Activated T-cell treated with anti-CD3 and anti-CD28 coated beads for 4 hours (primary cell): Measurements from ENCODE around the gene PALD1.

Experiments used
- DNase-seq: peaks from one replicate; pipeline ENCODE4 v3.0.0-alpha.2; 2020

Gene PALD1

DNA sequence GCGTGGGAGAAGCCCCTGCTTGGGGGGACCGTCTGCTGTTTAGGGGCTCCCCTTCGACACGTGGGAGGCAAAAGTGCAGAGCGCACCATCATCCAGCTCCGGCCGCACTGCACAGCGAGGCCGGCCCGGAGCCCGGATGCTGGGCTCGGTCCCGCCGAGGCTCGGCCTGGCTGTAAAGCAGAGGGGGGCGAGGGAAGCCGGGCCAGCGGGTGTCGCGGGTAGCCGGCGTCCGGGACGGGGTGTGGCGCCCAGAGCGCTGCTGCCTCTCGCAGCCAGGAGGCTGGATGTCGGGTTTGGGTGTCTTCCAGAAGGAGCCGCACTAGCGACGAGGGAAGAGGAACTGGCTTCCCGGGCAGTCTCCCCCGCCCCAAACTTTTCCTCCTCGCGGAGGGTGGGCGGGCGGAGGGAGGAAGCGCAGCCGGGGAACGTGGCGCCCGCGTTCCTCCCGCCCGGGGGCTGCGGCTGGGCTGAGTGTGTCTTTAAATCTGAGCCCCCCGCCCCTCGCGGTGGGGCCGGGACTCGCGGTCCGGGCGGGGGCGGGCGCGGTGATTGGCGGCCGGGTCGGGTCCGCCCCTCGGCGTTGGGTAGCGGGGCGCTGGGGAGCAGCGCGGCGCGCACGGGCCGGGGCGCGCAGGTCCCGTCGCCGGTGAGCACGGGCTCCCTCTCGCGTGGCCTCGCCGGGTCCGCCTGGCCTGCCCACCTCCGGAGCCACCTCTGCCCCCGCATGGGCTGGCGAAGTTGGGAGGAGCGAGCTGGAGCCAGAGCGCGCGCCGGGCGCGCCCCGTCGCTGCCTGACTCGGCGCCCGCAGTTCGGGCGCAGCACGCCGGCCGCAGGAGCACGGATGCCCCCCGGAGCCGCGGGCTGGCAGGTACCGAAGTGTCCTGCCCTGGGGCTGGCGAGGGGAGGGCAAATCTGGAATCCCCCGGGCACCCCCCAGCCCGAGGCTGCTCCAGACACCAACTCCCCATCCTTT, at the start of gene PALD1:
PALD1 (plus strand) TSS at position 577 of the 974 bp plus-strand sequence. CDS start 47,185 bp downstream, outside the sequence.
- peak; percentile 54 for DNase-seq

- no peak for DNase-seq
Observed at GRCh38 chr10:70430493-70431445, 47.8 kb upstream of the PALD1 start.

DNA sequence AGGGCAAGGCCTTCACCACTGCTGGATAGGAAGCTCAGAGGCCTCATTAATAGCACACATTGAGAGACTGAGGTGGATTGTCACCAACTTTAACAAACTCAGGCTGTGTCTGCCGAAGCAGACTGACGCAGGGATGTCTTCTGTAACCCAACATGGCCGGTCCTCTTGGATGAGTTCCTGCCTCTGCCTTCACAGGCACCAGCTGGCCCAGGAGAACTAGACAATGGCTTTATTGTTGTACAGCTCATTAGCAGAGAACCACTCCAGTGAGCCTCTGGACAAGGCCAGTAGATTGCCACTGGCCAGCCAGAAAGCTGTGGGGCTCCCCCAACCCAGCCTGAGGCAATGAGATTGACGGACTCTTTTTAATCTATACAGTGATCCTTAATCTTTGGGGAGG, 46.5 kb upstream of the PALD1 start:
- DNase-seq: no peak

GRCh38 chr10:70432561-70433263, 45.9 kb upstream of the PALD1 start:
- no peak for DNase-seq

DNA sequence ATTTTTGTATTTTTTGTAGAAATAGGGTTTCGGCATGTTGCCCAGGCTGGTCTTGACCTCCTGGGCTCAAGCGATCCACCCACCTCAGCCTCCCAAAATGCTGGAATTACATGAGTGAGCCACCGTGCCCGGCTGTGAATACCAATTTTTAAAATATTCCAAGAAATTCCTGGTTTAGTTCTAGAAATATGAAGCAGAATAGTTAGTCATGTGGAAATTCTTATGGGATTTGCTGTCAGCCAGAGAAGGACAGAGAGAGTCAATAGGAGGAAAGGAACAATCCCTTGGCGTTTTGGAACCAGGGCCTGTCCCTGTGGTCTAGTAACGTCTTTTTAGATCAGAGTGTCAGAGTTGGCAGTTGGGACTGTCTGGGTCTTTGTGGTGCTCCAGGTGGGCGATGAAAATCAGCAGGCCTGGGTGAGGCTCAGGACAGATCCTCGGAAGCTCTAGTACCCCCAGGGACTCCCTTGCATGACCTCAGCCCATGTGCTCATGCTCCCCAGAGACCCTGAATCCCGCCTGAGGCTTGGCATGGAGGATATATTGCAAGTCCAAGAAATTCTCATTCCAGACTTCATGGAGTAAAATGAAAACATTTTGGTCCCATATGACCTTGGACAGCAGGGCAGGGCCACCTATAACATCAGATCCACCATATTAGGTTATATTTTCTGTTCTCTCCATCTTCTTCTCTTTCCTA, 44.8 kb upstream of the PALD1 start:
- DNase-seq: no peak

DNA sequence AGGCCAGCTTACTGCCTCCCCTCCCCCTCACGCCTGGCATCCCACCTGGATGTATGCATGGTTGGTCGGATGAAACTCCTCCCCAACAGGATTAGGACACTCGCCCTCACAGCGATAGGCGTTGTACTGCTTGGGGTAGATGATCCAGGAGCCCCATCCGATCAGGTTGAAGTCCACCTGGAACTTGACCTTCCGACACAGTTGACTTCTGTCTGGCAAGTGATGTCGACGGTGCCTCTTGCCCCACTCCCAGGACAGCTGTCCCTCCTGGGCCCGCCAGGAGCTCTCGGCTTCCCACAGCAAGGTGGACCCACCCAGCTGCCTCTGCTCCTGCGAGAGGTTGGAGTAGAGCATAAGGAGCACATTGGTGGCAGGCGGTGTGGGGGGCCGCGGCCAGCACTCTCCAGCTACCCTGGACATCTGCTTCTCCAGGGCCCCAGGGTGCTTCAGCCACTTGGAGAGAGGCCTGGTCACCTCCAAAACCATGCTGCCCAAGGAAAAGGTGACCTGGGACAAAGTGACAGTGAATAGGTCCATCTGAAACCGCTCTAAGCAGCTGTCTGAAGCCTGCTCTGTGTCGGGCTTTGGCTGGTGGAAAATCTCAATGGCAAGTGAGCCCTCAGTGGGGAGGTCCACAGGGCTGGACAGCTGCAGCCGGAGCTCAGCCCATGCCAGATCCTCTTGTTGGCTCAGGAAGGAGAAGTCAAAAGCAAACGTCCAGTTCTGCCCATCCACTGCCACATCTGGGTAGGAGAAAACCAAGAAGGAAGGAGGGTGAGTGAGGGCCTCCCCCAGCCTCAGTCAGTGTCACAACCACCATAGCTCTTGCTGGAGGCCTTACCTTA, 43.1 kb upstream of the PALD1 start:
- DNase-seq: no peak

GRCh38 chr10:70437721-70438120, 40.8 kb upstream of the PALD1 start:
- DNase-seq: no peak

DNA sequence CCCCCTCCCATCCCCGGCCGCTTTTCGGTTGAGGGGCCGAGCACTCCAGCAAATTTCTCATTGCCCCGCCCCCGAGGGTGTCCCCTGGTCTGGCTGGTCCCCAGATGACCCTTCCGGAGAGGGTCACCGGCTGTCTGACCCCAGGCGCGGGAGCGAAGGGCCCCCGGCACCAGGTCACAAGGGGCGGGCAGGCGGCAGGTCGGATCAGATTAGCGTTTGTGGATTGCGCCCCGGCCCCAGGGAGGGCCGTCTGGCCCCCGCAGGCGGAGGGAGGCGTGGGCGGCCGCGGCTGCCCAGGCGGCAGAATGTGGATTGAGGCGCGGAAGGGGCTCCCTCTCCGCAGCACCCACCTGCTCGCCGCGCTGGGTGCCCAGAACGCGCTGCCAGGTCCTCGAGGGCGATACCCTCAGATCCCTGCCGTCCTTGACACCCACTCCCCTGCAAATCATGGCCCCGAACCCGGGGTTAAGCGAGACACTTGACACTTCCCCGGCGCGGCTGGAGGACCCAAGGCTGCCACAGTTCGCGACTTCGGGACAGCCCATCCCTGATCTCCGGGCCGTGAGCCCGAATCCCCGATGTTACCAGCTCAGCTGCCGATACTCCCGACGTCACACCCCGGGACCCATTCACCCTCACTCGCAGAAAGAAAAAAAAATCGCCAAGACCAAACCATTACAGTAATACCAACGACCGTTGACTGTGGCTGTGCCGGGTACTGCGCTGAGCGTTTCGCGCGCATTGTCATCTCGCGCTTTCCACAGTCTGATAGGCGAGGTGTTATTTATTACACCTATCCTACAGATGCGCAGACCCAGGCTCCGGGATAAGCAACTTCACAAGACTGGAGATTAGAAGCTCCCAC, 38.0 kb upstream of the PALD1 start:
- no peak for DNase-seq

- DNase-seq: no peak
Observed at GRCh38 chr10:70441161-70441894, 37.2 kb upstream of the PALD1 start, which contains the start of gene NODAL. TSS of gene NODAL (minus strand) at chr10:70441681. CDS start at chr10:70441667, 14 bp downstream.

- no peak for DNase-seq
Observed at GRCh38 chr10:70441895-70442309, 36.7 kb upstream of the PALD1 start.

GRCh38 chr10:70442332-70442988, 36.1 kb upstream of the PALD1 start:
- DNase-seq: no peak

GRCh38 chr10:70444744-70445143, 33.8 kb upstream of the PALD1 start:
- no peak for DNase-seq

DNA sequence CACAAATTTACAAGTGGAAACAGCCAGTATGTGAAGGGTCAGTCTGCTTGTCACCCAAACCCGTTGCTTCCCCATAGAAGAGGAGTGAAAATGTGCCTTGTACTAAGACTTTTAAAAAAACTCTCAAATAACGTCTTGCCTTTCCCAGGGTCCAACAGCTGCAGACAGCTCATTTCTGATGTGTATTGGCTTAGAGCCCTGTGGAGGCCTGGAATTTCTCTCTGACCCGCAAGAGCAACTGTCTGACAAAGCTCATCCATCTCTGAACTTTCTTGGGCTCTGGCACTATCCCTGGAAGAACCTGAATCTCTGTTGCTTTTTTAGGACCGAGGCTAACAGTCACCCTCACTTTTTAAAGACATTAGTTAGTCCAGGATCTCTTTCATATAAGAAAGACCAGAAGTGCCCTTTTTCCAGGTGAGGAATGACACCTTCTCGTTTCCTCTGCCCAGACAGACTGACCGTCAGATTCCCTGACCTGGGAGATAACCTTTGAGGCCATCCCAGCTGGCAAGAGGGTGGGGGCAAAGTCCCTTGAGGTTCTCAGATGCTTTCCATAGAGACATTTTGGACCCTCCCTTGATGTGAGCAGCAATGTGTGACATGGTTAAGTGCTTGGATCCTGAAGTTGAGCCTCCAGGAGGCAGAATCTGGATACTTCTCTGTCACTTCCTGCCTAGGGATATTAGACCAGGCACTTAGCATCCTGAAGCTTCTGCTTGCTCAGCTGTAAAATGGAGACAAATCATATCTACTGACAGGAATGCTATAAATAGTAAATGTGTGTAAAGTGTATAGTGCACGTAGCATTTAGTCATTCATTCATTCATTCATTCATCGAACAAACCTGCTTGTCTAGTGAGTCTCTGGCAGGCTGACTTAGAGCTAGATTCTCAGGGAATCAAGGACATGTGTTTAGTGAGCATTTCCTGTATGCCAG, 32.6 kb upstream of the PALD1 start:
- DNase-seq: no peak

DNA sequence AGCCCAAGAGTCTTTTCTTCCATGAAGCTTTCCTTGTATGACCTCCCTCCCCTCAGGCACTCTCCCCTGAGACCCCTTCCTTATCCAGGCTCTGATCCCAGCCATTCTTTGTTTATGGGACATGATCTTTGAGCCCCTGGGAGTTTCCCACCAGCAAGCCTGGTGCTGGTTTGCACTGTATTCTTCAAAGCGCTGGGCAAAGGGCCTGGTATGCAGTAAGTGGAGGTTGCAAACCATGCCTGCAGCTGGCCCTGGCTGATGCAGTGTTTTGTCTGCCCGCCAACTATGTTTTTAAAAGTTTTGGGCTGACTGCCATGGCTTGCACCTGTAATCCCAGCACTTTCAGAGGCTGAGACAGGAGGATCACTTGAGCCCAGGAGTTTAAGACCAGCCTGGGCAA, 30.3 kb upstream of the PALD1 start:
- DNase-seq: no peak

GRCh38 chr10:70455213-70455630, 23.3 kb upstream of the PALD1 start:
- no peak for DNase-seq

GRCh38 chr10:70456164-70456563, 22.4 kb upstream of the PALD1 start:
- DNase-seq: no peak

DNA sequence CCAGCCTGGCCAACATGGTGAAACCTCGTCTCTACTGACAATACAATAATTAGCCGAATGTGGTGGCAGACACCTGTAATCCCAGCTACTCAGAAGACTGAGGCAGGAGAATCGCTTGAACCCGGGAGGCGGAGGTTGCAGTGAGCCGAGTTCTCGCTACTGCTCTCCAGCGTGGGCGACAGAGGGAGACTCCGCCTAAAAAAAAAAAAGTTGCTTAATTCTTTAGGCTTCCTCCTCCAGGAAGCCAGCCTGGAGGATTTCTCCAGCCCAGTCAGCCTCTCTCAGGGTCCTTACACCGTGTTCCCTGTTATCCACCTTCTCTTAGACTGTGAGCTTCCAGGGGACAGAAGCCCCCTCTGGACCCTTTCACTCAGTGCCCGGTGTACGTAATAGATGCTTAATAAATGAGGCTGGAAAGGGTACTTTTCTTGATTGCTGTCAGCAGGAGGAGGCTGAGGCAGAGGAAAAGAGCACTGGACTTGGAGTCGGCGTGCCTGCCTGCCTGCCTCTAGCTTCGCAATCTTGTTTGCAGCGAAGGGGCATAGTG, 20.7 kb upstream of the PALD1 start:
- DNase-seq: no peak
